HCT116 (cell line): ENCODE measurements around the gene ARMC3. TPM values are rescaled to one million over a fixed set of nuclear protein-coding genes. Genes with fewer than 3 reads are reported as not detected.

Experiments
- ATAC-seq: fragments of 200-7000 bp; cut with Tn5 transposase; 2 replicates; pipeline ENCODE4 v1.9.1; 2020; ENCODE audit warnings: mild to moderate bottlenecking, moderate library complexity
- BruUV-seq: library from RNA; stranded (reverse); fragments of 400-500 nt; replicated peaks from 2 replicates; lab custom pipeline; 2021; lab: Mats Ljungman, UMichigan
- CTCF ChIA-PET: fragments of 300-600 bp; sonication (Branson Sonifier 250); formaldehyde crosslinking; loops from one replicate; lab custom pipeline; 2021; ENCODE audit warnings: antibody characterized with exemption; lab: Charles Lee
- POLR2A ChIA-PET: fragments of 300-600, 350-600 bp; sonication (Branson Sonifier 250); formaldehyde crosslinking; loops from one replicate; lab custom pipeline; 2021; ENCODE audit warnings: antibody characterized with exemption; lab: Charles Lee
- RAD21 ChIA-PET, 2 experiments: fragments of 300-600 bp; sonication (Branson Sonifier 250); formaldehyde crosslinking; loops; one replicate each; lab custom pipeline; 2023; ENCODE audit warnings: low total read pairs in 2 of 2; ENCODE audit not compliant: uncharacterized antibody in 2 of 2, unreplicated experiment in 2 of 2, low non-redundant PET in 1 of 2; lab: Charles Lee
- DNase-seq: peaks from one replicate; pipeline ENCODE4 v3.0.0-alpha.2; 2010; ENCODE audit warnings: low read depth, low spot score
- H2AFZ ChIP-seq: fragments of 200-600 bp; shearing (Covaris generic), sonication (generic); 2 replicates; pipeline ENCODE4 v1.6.1; 2017; ENCODE audit warnings: low read depth, mixed run types, mixed read lengths, antibody characterized with exemption, low read length; ENCODE audit not compliant: poor library complexity, severe bottlenecking
- H3K27ac ChIP-seq: 2 replicates; pipeline ENCODE4 v1.5.1; 2012; ENCODE audit warnings: low read depth, low read length
- H3K27me3 ChIP-seq: fragments of 200-600 bp; sonication (generic); 2 replicates; pipeline ENCODE4 v1.6.1; 2016; ENCODE audit warnings: mixed run types, low read length, mixed read lengths; ENCODE audit not compliant: insufficient read depth
- H3K36me3 ChIP-seq, 2 experiments: fragments of 200-500 bp in 1 of 2; fragments of 200-600 bp in 1 of 2; sonication (Bioruptor generic) in 1 of 2; sonication (generic) in 1 of 2; 2 replicates each; pipeline versions ENCODE4 v1.5.1 to v1.6.1; 2014 to 2016; ENCODE audit warnings: low read length in 2 of 2, inconsistent platforms in 1 of 2, mixed read lengths in 1 of 2, mixed run types in 1 of 2; ENCODE audit not compliant: insufficient read depth in 2 of 2, control insufficient read depth in 1 of 2
- H3K4me1 ChIP-seq, 2 experiments: fragments of 200-600 bp in 1 of 2; sonication (generic) in 1 of 2; 2 replicates each; pipeline versions ENCODE4 v1.5.1 to v1.6.1; 2012 to 2017; ENCODE audit warnings: low read length in 2 of 2, inconsistent platforms in 1 of 2, mild to moderate bottlenecking in 1 of 2, mixed read lengths in 1 of 2, mixed run types in 1 of 2, moderate library complexity in 1 of 2; ENCODE audit not compliant: insufficient read depth in 2 of 2, control insufficient read depth in 1 of 2
- H3K4me2 ChIP-seq: fragments of 200-600 bp; sonication (generic); 2 replicates; pipeline ENCODE4 v1.6.1; 2017; ENCODE audit warnings: mixed run types, low read length, mixed read lengths
- H3K4me3 ChIP-seq, 2 experiments: fragments of 200-600 bp in 1 of 2; sonication (generic) in 1 of 2; replicated peaks in 1 of 2; 2 replicates each; pipeline ENCODE4 v1.5.1; 2011 to 2016; ENCODE audit warnings: low read length in 2 of 2, control low read depth in 1 of 2, low read depth in 1 of 2, mild to moderate bottlenecking in 1 of 2, mixed read lengths in 1 of 2, mixed run types in 1 of 2
- H3K79me2 ChIP-seq: fragments of 200-600 bp; sonication (generic); 2 replicates; pipeline ENCODE4 v1.6.1; 2017; ENCODE audit warnings: mild to moderate bottlenecking, mixed run types, low read length, moderate library complexity, mixed read lengths; ENCODE audit not compliant: insufficient read depth
- H3K9ac ChIP-seq: fragments of 200-600 bp; sonication (generic); 2 replicates; pipeline ENCODE4 v1.6.1; 2016; ENCODE audit warnings: low read length, mixed read lengths
- H3K9me2 ChIP-seq: fragments of 200-600 bp; sonication (generic), shearing (Covaris generic); 2 replicates; pipeline ENCODE4 v1.6.1; 2017; ENCODE audit warnings: mixed run types, mild to moderate bottlenecking, moderate library complexity; ENCODE audit not compliant: insufficient read depth
- H3K9me3 ChIP-seq, 2 experiments: fragments of 200-500 bp in 1 of 2; fragments of 200-600 bp in 1 of 2; sonication (Bioruptor generic) in 1 of 2; sonication (generic) in 1 of 2; 2 replicates each; pipeline ENCODE4 v1.6.1; 2014 to 2017; ENCODE audit warnings: low read length in 2 of 2, mixed read lengths in 2 of 2, inconsistent platforms in 1 of 2, low read depth in 1 of 2, mild to moderate bottlenecking in 1 of 2, mixed run types in 1 of 2, moderate library complexity in 1 of 2; ENCODE audit not compliant: control insufficient read depth in 1 of 2, insufficient read depth in 1 of 2
- H4K20me1 ChIP-seq: fragments of 200-600 bp; sonication (generic), shearing (Covaris generic); 2 replicates; pipeline ENCODE4 v1.6.1; 2017; ENCODE audit warnings: mixed run types, mild to moderate bottlenecking, moderate library complexity; ENCODE audit not compliant: insufficient read depth
- CBX3 ChIP-seq: IDR thresholded peaks from 2 replicates; pipeline ENCODE4 v1.6.1; 2012; ENCODE audit warnings: low read depth
- CEBPB ChIP-seq: IDR thresholded peaks from 2 replicates; pipeline ENCODE4 v1.6.1; 2012; ENCODE audit warnings: low read depth
- EZH2 ChIP-seq: fragments of 200-600 bp; sonication (generic); IDR thresholded peaks from 2 replicates; pipeline ENCODE4 v1.6.1; 2017; ENCODE audit warnings: antibody characterized with exemption, mixed run types
- FOSL1 ChIP-seq: IDR thresholded peaks from 2 replicates; pipeline ENCODE4 v1.6.1; 2012; ENCODE audit warnings: low read depth
- SIN3A ChIP-seq: IDR thresholded peaks from 2 replicates; pipeline ENCODE4 v1.6.1; 2012; ENCODE audit warnings: low read depth
- ZFX ChIP-seq: fragments of 450-650 bp; IDR thresholded peaks from 2 replicates; pipeline ENCODE4 v1.6.1; 2017
- ZNF274 ChIP-seq: fragments of 200-500 bp; sonication (Bioruptor generic); IDR thresholded peaks from 2 replicates; pipeline ENCODE4 v1.6.1; 2014; ENCODE audit warnings: mild to moderate bottlenecking, low read depth, low read length, inconsistent platforms
- intact Hi-C: fragments of 100-400 bp; cut with micrococcal nuclease; formaldehyde crosslinking; loops from 2 replicates; pipeline ENCODE4 v1.10.0; 2022
- total RNA-seq: library from RNA; stranded (reverse); gene quantifications from one replicate; pipeline ENCODE4 v1.2.1, GENCODE V29; 2021; ENCODE audit not compliant: unreplicated experiment
- TF ChIP-seq, protein P1 (sequence below): IDR thresholded peaks from 2 replicates; pipeline ENCODE4 v1.6.1; 2012
- TF ChIP-seq, protein P2 (sequence below): IDR thresholded peaks from 2 replicates; pipeline ENCODE4 v1.6.1; 2012; ENCODE audit warnings: low read depth

ARMC3 gene
- total RNA-seq, 1 experiment from 2014 or later: 2.6 TPM

DNA sequence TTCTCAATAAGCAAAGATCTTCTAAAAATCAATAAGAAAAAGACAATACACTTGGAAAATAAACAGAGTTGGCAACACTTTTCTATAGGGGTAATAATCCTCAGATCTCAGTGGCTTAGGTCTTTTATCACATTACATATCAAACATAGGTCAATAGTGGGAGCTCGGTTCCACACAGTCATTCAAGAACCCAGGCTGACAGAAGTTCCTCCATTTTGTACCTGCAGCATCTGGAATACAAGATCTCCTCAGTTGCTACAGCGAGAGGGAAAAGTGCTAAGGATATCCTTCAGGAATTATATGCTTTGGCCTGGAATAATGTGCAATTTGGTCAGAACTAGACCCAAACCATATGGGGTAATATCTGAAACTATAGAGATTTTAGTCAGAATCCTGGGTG is 112.1 kb downstream of the ARMC3 start (continued):
- TF ChIP-seq, protein P1, sequence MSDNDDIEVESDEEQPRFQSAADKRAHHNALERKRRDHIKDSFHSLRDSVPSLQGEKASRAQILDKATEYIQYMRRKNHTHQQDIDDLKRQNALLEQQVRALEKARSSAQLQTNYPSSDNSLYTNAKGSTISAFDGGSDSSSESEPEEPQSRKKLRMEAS: no peak

DNA sequence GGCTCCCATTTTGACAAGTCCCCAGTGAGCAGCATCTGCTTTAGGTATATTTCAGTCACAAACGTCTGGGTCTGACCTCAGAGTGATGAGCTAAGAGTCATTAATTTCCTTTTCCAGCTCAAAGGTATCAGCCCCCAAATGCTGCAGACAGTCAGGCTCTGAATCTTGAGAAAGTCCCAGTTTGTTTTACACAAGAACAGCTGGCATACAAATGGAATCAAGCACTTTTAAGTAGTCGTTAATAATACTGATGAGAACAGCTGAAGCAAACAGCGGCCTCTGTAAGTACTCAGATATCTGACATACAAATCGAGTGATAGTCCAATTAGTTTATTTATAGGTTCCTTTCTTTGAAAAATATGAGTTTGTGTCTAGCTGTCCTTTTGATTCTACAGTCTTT is 118.2 kb downstream of the ARMC3 start:
- no peak overlapping the region for H2AFZ ChIP-seq
- no peak overlapping the region for H3K4me2 ChIP-seq
- H3K9me2 ChIP-seq: no peaks in the 10 kb centered on the region
- peaks cover 0 to 9% of the 10 kb centered on the region in 2 experiments; a peak in 2 of 4 replicates for H3K4me1 ChIP-seq
- H3K9me3 ChIP-seq: no peaks in the 10 kb centered on the region
- DNase-seq (no peak), ATAC-seq (no peak)
- H3K4me3 ChIP-seq: no peak overlapping the region
- TF ChIP-seq, protein P2, sequence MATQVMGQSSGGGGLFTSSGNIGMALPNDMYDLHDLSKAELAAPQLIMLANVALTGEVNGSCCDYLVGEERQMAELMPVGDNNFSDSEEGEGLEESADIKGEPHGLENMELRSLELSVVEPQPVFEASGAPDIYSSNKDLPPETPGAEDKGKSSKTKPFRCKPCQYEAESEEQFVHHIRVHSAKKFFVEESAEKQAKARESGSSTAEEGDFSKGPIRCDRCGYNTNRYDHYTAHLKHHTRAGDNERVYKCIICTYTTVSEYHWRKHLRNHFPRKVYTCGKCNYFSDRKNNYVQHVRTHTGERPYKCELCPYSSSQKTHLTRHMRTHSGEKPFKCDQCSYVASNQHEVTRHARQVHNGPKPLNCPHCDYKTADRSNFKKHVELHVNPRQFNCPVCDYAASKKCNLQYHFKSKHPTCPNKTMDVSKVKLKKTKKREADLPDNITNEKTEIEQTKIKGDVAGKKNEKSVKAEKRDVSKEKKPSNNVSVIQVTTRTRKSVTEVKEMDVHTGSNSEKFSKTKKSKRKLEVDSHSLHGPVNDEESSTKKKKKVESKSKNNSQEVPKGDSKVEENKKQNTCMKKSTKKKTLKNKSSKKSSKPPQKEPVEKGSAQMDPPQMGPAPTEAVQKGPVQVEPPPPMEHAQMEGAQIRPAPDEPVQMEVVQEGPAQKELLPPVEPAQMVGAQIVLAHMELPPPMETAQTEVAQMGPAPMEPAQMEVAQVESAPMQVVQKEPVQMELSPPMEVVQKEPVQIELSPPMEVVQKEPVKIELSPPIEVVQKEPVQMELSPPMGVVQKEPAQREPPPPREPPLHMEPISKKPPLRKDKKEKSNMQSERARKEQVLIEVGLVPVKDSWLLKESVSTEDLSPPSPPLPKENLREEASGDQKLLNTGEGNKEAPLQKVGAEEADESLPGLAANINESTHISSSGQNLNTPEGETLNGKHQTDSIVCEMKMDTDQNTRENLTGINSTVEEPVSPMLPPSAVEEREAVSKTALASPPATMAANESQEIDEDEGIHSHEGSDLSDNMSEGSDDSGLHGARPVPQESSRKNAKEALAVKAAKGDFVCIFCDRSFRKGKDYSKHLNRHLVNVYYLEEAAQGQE: no peak
- TF ChIP-seq FOSL1: no peak
- no peak for TF ChIP-seq ZNF274
- no peak for TF ChIP-seq ZFX
- TF ChIP-seq, protein P1: no peak
- TF ChIP-seq SIN3A: no peak
- TF ChIP-seq CEBPB: no peak
- TF ChIP-seq EZH2: no peak
- TF ChIP-seq CBX3: no peak
- H4K20me1 ChIP-seq: no peaks in the 10 kb centered on the region
- H3K9ac ChIP-seq: no peak overlapping the region
- no peaks in the 10 kb centered on the region for H3K36me3 ChIP-seq
- ChIA-PET POLR2A (no interaction called here), CTCF (no interaction called here), RAD21 (no interaction called here)
- intact Hi-C loops: no loop called here
- H3K27me3 ChIP-seq: no peaks in the 10 kb centered on the region
- no peak overlapping the region for H3K27ac ChIP-seq
- no peaks in the 10 kb centered on the region for H3K79me2 ChIP-seq
- no TSS peak for BruUV-seq
